Coronary artery (tissue), 2 donors: Measurements from ENCODE around the gene CAMK4.

Experiments
- DNase-seq: peaks from one replicate; pipeline ENCODE4 v3.0.0-alpha.2; 2017; ENCODE audit warnings: low spot score
- H3K27ac ChIP-seq, 2 donors: fragments of 200-600 bp; sonication (generic); one replicate each; pipeline ENCODE4 v1.5.1; 2016 to 2019
- H3K4me3 ChIP-seq: fragments of 200-600 bp; sonication (generic); 2 replicates; pipeline ENCODE4 v1.5.1; 2016; ENCODE audit warnings: mild to moderate bottlenecking, moderate library complexity
- CTCF ChIP-seq: fragments of 200-600 bp; sonication (generic); IDR thresholded peaks from one replicate; pipeline ENCODE4 v1.5.1; 2019; ENCODE audit warnings: antibody characterized with exemption

The CAMK4 gene

DNA sequence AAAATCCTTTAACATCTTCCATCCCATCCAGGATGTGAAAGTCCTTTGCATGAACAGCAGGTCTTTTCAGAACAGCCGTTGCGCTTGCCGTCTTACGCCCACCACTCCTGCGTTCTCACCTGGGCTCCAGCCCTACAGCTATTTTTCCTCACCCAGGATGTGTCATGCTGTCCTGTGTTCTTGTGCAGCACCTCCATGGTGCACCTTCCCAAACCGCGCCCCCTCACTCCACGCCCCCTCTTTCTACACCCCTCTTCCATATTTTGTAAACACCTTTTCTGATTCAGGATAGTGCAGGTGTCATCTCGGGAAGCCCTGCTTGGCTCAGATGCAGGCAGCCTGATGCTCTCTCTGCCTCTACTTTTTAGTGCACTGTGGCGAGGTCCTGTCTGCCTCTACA lies 18.4 kb downstream of the CAMK4 start:
- H3K4me3 ChIP-seq: no peak overlapping the region
- DNase-seq: no peak
- TF ChIP-seq CTCF: no peak
- no peak overlapping the region for H3K27ac ChIP-seq

- Histone ChIP-seq H3K27ac (no peak overlapping the region), H3K4me3 (no peak overlapping the region)
- no peak for DNase-seq
- no peak for TF ChIP-seq CTCF
These were observed 19.1 kb downstream of the CAMK4 start for GRCh38 chr5:111243318-111243717.

GRCh38 chr5:111245654-111246053 lies 21.5 kb downstream of the CAMK4 start:
- no peak for DNase-seq
- H3K4me3 ChIP-seq: no peak overlapping the region
- TF ChIP-seq CTCF: no peak
- no peak overlapping the region for H3K27ac ChIP-seq

- no peak for DNase-seq
- TF ChIP-seq CTCF: no peak
- H3K27ac ChIP-seq: no peak overlapping the region
- no peak overlapping the region for H3K4me3 ChIP-seq
These were observed 22.3 kb downstream of the CAMK4 start for GRCh38 chr5:111246459-111246858.

DNA sequence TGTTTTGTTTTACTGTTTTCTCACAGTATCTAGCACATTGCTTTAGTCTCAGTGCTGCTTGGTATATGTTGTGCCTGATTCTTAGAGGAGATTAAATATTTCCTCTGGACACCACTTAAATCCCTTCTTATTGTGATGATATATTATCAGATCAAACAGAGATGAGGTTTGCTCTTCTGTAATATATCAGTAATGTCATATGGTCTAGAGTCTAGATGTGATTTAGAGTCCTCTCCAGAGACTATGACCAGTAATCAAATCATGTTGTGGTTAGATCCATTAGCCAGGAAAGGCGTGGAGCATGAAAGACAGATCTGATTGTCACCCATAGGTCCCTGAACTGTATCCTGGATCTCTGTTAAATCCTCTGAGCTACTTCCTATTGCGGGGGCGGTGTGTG lies 24.4 kb downstream of the CAMK4 start:
- no peak overlapping the region for H3K4me3 ChIP-seq

DNA sequence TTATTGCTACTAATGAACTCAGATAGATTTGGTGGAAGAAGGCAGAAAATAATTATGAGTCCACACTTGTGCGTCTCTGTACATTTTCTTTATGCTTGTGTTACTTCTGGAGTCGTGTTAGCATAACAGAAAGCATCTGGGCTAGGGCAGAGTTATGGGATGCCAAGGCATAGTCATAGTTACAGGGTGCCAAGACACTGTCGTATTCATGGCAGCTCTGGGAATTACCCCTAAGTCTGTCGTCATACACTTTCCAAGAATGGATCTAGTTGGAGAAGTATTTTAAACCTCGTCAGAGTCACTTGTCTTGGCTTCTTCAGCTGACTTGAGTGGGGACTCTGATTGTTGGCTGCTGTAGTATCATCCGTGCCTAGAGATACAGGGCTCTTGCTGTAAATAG lies 27.7 kb downstream of the CAMK4 start:
- Histone ChIP-seq H3K27ac (no peak overlapping the region), H3K4me3 (no peak overlapping the region)
- no peak for DNase-seq
- no peak for TF ChIP-seq CTCF

More for the DNA sequence above, 24.4 kb downstream of the CAMK4 start:
- DNase-seq: no peak
- no peak for TF ChIP-seq CTCF
- H3K27ac ChIP-seq: no peak overlapping the region

DNA sequence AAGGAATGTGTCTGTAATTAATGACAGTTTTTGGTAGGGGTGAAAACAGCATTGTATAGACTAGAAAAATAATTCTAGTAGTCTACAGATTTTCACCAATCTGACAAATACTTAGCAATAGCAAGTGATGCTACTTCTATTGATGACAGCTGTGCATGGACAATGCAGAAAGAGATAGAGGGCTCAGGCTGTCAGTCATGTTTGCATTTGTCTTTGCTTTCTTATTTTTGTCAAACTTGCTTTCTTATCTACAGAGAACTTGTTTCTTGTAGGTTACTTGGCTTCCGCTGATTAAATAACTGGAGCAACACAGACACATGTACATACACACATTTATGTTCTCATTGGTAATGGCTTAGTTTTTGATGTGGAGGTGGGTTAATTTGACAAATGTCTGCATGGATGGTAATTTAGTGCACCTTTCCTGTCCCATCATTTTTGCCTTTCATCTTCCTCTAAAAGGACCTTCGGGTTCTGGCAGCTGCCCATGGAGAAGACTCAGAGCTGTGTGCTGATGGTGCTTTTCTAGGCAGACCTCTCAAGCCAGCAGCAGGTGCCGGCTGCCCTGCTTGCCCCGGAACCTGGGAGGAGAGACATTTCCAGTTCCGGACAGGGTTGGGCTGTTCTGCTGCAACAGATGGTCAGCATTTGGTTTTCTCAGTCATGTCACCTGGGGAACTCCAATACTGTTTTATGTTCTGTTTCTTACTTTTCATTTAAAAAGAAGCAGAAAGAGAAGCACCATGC lies 28.8 kb downstream of the CAMK4 start:
- Histone ChIP-seq H3K27ac (no peak overlapping the region), H3K4me3 (no peak overlapping the region)
- TF ChIP-seq CTCF: no peak
- no peak for DNase-seq
